CD4-positive, CD25-positive, alpha-beta regulatory T cell (primary cell): ENCODE results near the gene ARHGEF28. TPM values are rescaled to one million over a fixed set of nuclear protein-coding genes. Genes with fewer than 3 reads are reported as not detected.

Source experiments
- ATAC-seq, 2 donors: fragments of 150-1000 bp; cut with Tn5 transposase; one replicate each; pipeline ENCODE4 v1.10.0; 2021; ENCODE audit warnings: low read depth in 2 of 2, moderate number of reproducible peaks in 2 of 2, moderate library complexity in 1 of 2
- DNase-seq, 3 donors: peaks; one replicate each; pipeline versions ENCODE4 v3.0.0 to v3.0.0-alpha.2; 2012 to 2022; ENCODE audit warnings: mixed read lengths in 1 of 3
- H3K27ac ChIP-seq: one replicate; pipeline ENCODE4 v1.7.0; 2013; ENCODE audit warnings: mild to moderate bottlenecking, low read length; ENCODE audit not compliant: insufficient read depth, poor library complexity, severe bottlenecking
- H3K27me3 ChIP-seq: one replicate; pipeline ENCODE4 v1.7.0; 2013; ENCODE audit warnings: low read length; ENCODE audit not compliant: control insufficient read depth, insufficient read depth
- H3K36me3 ChIP-seq: one replicate; pipeline ENCODE4 v1.7.0; 2013; ENCODE audit warnings: mild to moderate bottlenecking, low read length, moderate library complexity; ENCODE audit not compliant: control insufficient read depth, insufficient read depth
- H3K4me1 ChIP-seq: 2 replicates; pipeline ENCODE4 v1.7.0; 2013; ENCODE audit warnings: mild to moderate bottlenecking, low read length; ENCODE audit not compliant: insufficient read depth, control insufficient read depth, poor library complexity, severe bottlenecking
- H3K4me3 ChIP-seq: one replicate; pipeline ENCODE4 v1.7.0; 2013; ENCODE audit warnings: low read depth, mild to moderate bottlenecking, low read length, moderate library complexity
- H3K9me3 ChIP-seq, 2 experiments: 1 replicate in 1 of 2; 2 replicates in 1 of 2; pipeline ENCODE4 v1.7.0; 2013; ENCODE audit warnings: low read length in 2 of 2, mild to moderate bottlenecking in 1 of 2, moderate library complexity in 1 of 2; ENCODE audit not compliant: control insufficient read depth in 2 of 2
- H3K27ac Mint-ChIP-seq, 3 donors: one replicate each; pipeline ENCODE4 v1.8.0; 2020 to 2022; ENCODE audit warnings: mild to moderate bottlenecking in 3 of 3, mixed read lengths in 3 of 3, moderate library complexity in 2 of 3
- H3K27me3 Mint-ChIP-seq: one replicate; pipeline ENCODE4 v1.8.0; 2022; ENCODE audit warnings: mild to moderate bottlenecking, mixed read lengths
- H3K36me3 Mint-ChIP-seq: one replicate; pipeline ENCODE4 v1.8.0; 2020; ENCODE audit warnings: mixed read lengths
- H3K4me1 Mint-ChIP-seq, 4 donors: one replicate each; pipeline ENCODE4 v1.8.0; 2020 to 2022; ENCODE audit warnings: mixed read lengths in 4 of 4, mild to moderate bottlenecking in 1 of 4
- H3K4me3 Mint-ChIP-seq, 4 donors: one replicate each; pipeline ENCODE4 v1.8.0; 2020 to 2022; ENCODE audit warnings: mild to moderate bottlenecking in 4 of 4, mixed read lengths in 4 of 4, moderate library complexity in 3 of 4
- H3K9me3 Mint-ChIP-seq, 7 donors: one replicate each; pipeline ENCODE4 v1.8.0; 2020 to 2022; ENCODE audit warnings: mixed read lengths in 7 of 7, mild to moderate bottlenecking in 3 of 7, moderate library complexity in 2 of 7
- polyA plus RNA-seq, 4 donors: library from polyadenylated mRNA; unstranded; fragments of 300-500 nt; fragmentation: Illumina TruSeq; gene quantifications; one replicate each; pipeline ENCODE4 v1.2.3, GENCODE V29; 2021
- total RNA-seq: library from RNA; stranded (reverse); gene quantifications from one replicate; pipeline ENCODE4 v1.2.3, GENCODE V29; 2022

ARHGEF28 gene
- total and polyA plus RNA-seq, 5 donors from 2014 or later: not detected

DNA sequence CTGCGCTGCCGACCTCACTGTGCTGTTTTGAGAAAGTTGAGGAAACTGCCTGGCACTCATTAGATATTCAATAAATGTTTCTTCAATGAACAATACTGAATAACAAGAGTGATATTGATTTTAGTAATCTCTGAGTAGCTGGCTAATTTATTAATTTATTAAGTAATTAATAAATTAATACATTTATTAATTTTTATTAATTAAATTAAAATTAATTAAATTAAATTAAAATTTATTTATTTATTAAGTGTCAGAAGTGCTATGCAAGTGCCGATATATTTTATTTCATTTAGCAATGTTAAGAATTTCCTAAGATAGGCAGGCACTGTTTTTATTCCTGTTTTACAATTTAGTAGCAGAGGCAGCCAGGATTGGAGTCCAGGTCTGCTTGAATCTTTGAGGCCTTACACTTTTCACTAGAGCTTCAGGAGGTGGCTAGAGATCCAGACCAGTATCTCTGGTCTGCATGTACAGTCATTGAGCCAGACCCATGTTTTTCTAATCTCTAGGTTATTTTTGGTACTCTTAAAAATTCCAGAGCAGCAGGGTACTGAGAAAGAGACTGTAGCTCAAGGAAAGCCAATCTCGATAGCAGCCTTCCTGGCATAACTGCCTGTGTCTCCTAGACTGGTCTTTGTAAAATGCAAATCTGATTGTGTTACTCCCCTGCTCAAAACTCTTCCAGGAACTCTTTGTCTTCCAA lies 109.2 kb downstream of the ARHGEF28 start:
- no peaks in the 10 kb centered on the region for H3K9me3 ChIP-seq
- Mint-ChIP-seq H3K27me3 (peaks cover 19% of the 10 kb centered on the region), H3K4me1 (no peaks in the 10 kb centered on the region), H3K9me3 (peaks cover 0 to 3% (median 0%) of the 10 kb centered on the region in 7 donors), H3K36me3 (no peaks in the 10 kb centered on the region), H3K27ac (no peak overlapping the region), H3K4me3 (peak overlapping the region in 1 of 4 donors; percentile 83)
- no peaks in the 10 kb centered on the region for H3K27me3 ChIP-seq
- no peaks in the 10 kb centered on the region for H3K36me3 ChIP-seq
- DNase-seq (no peak), ATAC-seq (no peak)
- H3K4me3 ChIP-seq: no peak overlapping the region
- H3K27ac ChIP-seq: no peak overlapping the region
- no peaks in the 10 kb centered on the region for H3K4me1 ChIP-seq

DNA sequence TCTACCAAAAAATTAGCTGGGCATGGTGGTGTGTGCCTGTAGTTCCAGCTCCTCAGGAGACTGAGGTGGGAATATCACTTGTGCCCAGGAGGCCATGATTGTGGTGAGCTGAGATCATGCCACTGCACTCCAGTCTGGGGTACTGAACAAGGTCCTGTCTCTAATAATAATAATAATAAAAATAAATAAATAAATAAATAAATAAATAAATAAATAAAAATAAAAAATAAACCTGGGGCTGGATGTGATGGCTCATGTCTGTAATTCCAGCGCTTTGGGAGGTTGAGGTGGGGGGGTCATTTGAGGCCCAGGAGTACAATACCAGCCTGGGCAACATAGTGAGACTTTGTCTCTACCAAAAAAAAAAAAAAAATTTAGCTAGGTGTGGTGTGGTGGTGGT lies 113.7 kb downstream of the ARHGEF28 start:
- Mint-ChIP-seq H3K36me3 (no peaks in the 10 kb centered on the region), H3K27me3 (no peaks in the 10 kb centered on the region), H3K9me3 (peaks cover 0 to 3% (median 0%) of the 10 kb centered on the region in 7 donors), H3K4me3 (no peak overlapping the region), H3K27ac (no peak overlapping the region), H3K4me1 (no peaks in the 10 kb centered on the region)
- Histone ChIP-seq H3K4me1 (no peaks in the 10 kb centered on the region), H3K27ac (no peak overlapping the region), H3K4me3 (no peak overlapping the region), H3K36me3 (no peaks in the 10 kb centered on the region), H3K27me3 (no peaks in the 10 kb centered on the region), H3K9me3 (no peaks in the 10 kb centered on the region)
- DNase-seq (no peak), ATAC-seq (no peak)

DNA sequence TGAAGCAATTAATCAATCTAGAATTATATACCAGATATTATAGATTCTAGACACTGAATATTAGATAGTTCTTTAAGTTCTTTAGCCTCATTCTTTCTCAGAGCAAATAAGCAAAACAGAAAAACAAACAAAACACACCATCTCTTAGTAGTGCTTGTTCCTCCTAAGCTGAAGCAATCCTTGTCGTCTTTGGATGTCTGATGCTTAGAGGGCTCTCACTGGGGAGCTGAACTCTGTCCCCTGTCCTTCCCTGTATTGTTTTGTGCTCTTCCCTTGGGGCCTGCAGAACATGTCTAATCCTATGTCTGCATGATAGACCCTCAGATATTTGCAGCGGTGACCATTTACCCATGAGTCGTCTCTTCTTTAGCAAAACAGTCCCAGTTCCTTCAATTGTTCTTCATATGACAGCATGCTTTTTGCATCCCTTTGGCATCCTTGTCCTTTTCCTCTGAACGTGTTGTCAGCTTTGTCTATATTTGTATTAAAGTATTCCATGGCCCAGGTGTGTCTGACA lies 114.3 kb downstream of the ARHGEF28 start:
- Mint-ChIP-seq H3K4me1 (no peaks in the 10 kb centered on the region), H3K36me3 (no peaks in the 10 kb centered on the region), H3K27ac (no peak overlapping the region), H3K27me3 (peaks cover 4% of the 10 kb centered on the region), H3K9me3 (peaks cover 0 to 5% (median 0%) of the 10 kb centered on the region in 7 donors), H3K4me3 (no peak overlapping the region)
- no peak overlapping the region for H3K27ac ChIP-seq
- ATAC-seq: no peak
- H3K4me3 ChIP-seq: no peak overlapping the region
- H3K27me3 ChIP-seq: no peaks in the 10 kb centered on the region
- DNase-seq: no peak
- no peaks in the 10 kb centered on the region for H3K4me1 ChIP-seq
- no peaks in the 10 kb centered on the region for H3K9me3 ChIP-seq
- no peaks in the 10 kb centered on the region for H3K36me3 ChIP-seq

DNA sequence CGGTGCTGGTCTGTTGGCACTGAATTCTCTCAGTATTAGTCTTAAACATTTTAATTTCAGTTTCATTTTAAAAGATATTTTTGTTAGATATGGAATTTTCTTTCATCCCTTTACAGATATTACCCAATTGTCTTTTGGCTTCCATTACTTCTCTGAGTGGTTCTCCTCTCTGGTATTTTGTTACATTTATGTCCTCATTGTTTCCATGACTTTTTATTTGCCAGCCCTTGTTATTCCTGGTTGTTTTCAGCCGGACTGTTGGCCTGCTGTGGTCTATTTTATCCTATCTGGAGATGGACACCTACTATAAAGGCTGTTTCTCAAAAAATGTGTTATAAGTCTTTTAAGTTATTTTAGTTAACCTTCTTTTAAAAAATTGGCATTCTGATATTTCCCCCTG lies 117.2 kb downstream of the ARHGEF28 start:
- no peaks in the 10 kb centered on the region for H3K27me3 ChIP-seq

DNA sequence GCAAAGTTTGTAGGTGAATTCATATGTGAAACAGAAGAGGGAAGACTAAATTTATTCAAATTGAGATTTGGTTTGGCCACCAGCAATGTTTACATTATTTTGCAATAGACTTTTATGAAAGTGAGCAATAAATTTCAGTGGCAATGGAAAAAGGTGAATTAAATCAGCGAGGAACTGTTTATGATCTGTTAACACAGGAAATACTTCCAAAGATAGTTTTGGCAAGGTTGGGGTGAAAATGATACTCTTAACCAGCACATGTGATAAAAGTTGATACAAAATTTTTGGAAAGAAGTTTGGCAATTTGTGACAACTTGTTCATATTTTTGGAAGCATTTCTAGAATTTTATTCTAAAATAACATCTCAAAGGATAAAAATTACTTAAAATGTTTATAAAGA lies 119.8 kb downstream of the ARHGEF28 start:
- no peak for ATAC-seq
- no peak overlapping the region for H3K4me3 Mint-ChIP-seq
- H3K36me3 Mint-ChIP-seq: no peaks in the 10 kb centered on the region
- H3K27ac Mint-ChIP-seq: no peak overlapping the region
- H3K36me3 ChIP-seq: no peaks in the 10 kb centered on the region
- H3K27ac ChIP-seq: no peak overlapping the region
- H3K9me3 ChIP-seq: no peaks in the 10 kb centered on the region
- H3K27me3 ChIP-seq: peaks cover 3% of the 10 kb centered on the region
- peaks cover 0 to 7% (median 3%) of the 10 kb centered on the region in 7 donors for H3K9me3 Mint-ChIP-seq
- H3K4me1 ChIP-seq: no peaks in the 10 kb centered on the region
- no peaks in the 10 kb centered on the region for H3K4me1 Mint-ChIP-seq
- H3K27me3 Mint-ChIP-seq: peaks cover 12% of the 10 kb centered on the region
- H3K4me3 ChIP-seq: no peak overlapping the region
- DNase-seq: no peak

More for the DNA sequence above, 117.2 kb downstream of the ARHGEF28 start:
- Mint-ChIP-seq H3K4me3 (no peak overlapping the region), H3K4me1 (no peaks in the 10 kb centered on the region), H3K36me3 (no peaks in the 10 kb centered on the region), H3K27me3 (peaks cover 12% of the 10 kb centered on the region), H3K9me3 (peaks cover 0 to 7% (median 2%) of the 10 kb centered on the region in 7 donors), H3K27ac (no peak overlapping the region)
- DNase-seq (no peak), ATAC-seq (no peak)
- no peaks in the 10 kb centered on the region for H3K36me3 ChIP-seq
- no peaks in the 10 kb centered on the region for H3K9me3 ChIP-seq
- H3K27ac ChIP-seq: no peak overlapping the region
- H3K4me3 ChIP-seq: no peak overlapping the region
- no peaks in the 10 kb centered on the region for H3K4me1 ChIP-seq

DNA sequence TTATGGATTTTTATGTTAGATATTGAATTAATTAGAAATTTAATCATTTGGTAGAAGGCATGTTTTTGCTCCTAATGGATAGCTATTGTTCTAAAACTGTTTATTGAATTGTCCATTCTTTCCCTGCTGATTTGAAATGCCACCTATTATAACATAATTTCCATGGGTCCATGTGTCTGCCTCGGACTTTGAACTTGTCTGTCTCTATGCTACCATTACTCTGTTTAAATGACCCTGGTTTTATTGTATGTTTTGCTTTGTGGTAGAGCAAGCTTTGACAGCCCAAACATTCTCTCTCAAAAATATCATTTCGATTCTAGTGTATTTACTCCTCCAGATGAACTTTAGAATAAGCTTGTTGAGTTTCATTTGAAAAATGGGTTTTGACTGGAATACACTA lies 120.6 kb downstream of the ARHGEF28 start:
- Mint-ChIP-seq H3K9me3 (peaks cover 0 to 7% (median 3%) of the 10 kb centered on the region in 7 donors), H3K27ac (no peak overlapping the region), H3K27me3 (peaks cover 14% of the 10 kb centered on the region), H3K4me1 (no peaks in the 10 kb centered on the region), H3K36me3 (no peaks in the 10 kb centered on the region), H3K4me3 (no peak overlapping the region)
- ATAC-seq (no peak), DNase-seq (no peak)
- H3K27ac ChIP-seq: no peak overlapping the region
- H3K36me3 ChIP-seq: no peaks in the 10 kb centered on the region
- no peak overlapping the region for H3K4me3 ChIP-seq
- H3K4me1 ChIP-seq: no peaks in the 10 kb centered on the region
- no peaks in the 10 kb centered on the region for H3K9me3 ChIP-seq
- H3K27me3 ChIP-seq: peaks cover 5% of the 10 kb centered on the region

DNA sequence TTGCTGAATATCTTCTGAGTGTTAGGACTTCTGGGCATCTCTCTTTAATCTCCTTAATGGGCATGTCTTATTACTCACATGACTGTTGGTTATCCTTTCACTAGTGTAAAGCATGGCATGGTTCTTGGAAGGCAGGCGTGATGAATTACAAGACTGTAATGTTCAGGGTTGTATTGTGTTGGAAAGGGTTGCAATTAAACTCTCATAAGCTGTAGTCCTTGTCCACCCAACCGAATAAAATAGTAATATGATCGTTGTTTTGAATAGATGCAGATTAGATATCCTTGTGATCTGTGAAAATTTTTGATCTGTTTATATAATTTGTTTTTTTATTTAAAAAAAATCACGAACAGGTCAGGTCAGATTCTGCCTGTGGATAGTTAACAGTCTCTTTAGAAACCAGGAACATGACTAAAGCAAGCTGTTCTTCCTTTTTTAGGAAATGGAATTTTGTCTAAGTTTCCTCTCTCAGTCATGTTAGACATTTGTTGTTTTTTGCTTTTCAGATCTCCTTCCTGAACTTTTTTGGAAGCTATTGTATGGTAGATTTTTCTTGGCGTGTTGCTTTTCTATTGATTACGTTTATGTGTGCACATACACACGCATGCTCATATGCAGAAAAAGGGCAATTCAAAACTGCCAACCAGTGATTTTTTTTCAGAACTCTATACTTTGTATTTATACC lies 121.8 kb downstream of the ARHGEF28 start:
- Mint-ChIP-seq H3K27me3 (peaks cover 24% of the 10 kb centered on the region), H3K9me3 (peaks cover 0 to 7% (median 3%) of the 10 kb centered on the region in 7 donors), H3K27ac (no peak overlapping the region), H3K4me3 (no peak overlapping the region), H3K4me1 (no peaks in the 10 kb centered on the region), H3K36me3 (no peaks in the 10 kb centered on the region)
- Histone ChIP-seq H3K27me3 (peaks cover 12% of the 10 kb centered on the region), H3K27ac (no peak overlapping the region), H3K4me1 (no peaks in the 10 kb centered on the region), H3K36me3 (no peaks in the 10 kb centered on the region), H3K9me3 (no peaks in the 10 kb centered on the region), H3K4me3 (no peak overlapping the region)
- ATAC-seq (no peak), DNase-seq (no peak)
